Fibroblast of skin of scalp (primary cell): ENCODE measurements around the gene SLC46A2.
A peak's percentile ranks its signal among the peaks of the same experiment; 100 is the strongest.

Source experiments
- DNase-seq: peaks from one replicate; pipeline ENCODE4 v3.0.0-alpha.2; 2013

SLC46A2 gene

GRCh38 chr9:112884721-112885120, 6.0 kb downstream of the SLC46A2 start:
- DNase-seq = no peak

- peak; percentile 36 for DNase-seq
Measured at GRCh38 chr9:112884101-112884500, 6.6 kb downstream of the SLC46A2 start.

GRCh38 chr9:112881331-112881730, 9.3 kb downstream of the SLC46A2 start:
- peak; percentile 26 for DNase-seq

GRCh38 chr9:112880650-112881049, 10.0 kb downstream of the SLC46A2 start:
- no peak for DNase-seq

- no peak for DNase-seq
Measured at GRCh38 chr9:112878752-112879151, 11.9 kb downstream of the SLC46A2 start.

- no peak for DNase-seq
Measured at GRCh38 chr9:112873773-112874405, 16.8 kb downstream of the SLC46A2 start.

GRCh38 chr9:112872019-112872418, 18.7 kb downstream of the SLC46A2 start:
- DNase-seq = no peak

- no peak for DNase-seq
Measured at GRCh38 chr9:112870556-112870955, 20.1 kb downstream of the SLC46A2 start.

- DNase-seq = no peak
Measured at GRCh38 chr9:112869917-112870316, 20.8 kb downstream of the SLC46A2 start.

- no peak for DNase-seq
Measured at GRCh38 chr9:112869041-112869529, 21.6 kb downstream of the SLC46A2 start.

- DNase-seq = no peak
Measured at GRCh38 chr9:112868461-112868860, 22.2 kb downstream of the SLC46A2 start.

GRCh38 chr9:112867275-112867991, 23.2 kb downstream of the SLC46A2 start:
- peak; percentile 90 for DNase-seq

GRCh38 chr9:112866662-112867274, 23.9 kb downstream of the SLC46A2 start:
- DNase-seq = peak; percentile 87

- DNase-seq = no peak
Measured at GRCh38 chr9:112864982-112865381, 25.7 kb downstream of the SLC46A2 start.

- DNase-seq = no peak
Measured at GRCh38 chr9:112864403-112864802, 26.3 kb downstream of the SLC46A2 start.

GRCh38 chr9:112863746-112864145, 26.9 kb downstream of the SLC46A2 start:
- DNase-seq = no peak

GRCh38 chr9:112863214-112863613, 27.5 kb downstream of the SLC46A2 start:
- no peak for DNase-seq

GRCh38 chr9:112861638-112862555, 28.8 kb downstream of the SLC46A2 start:
- peak; percentile 9 for DNase-seq

GRCh38 chr9:112861155-112861554, 29.5 kb downstream of the SLC46A2 start:
- DNase-seq = no peak

- DNase-seq = no peak
Measured at GRCh38 chr9:112860451-112860850, 30.2 kb downstream of the SLC46A2 start.

GRCh38 chr9:112858625-112859147, 32.0 kb downstream of the SLC46A2 start:
- no peak for DNase-seq

GRCh38 chr9:112858005-112858404, 32.7 kb downstream of the SLC46A2 start:
- DNase-seq = no peak
